D721Med (cell line): Measurements from ENCODE around the gene CYFIP1.
A peak's percentile ranks its signal among the peaks of the same experiment; 100 is the strongest.

Experiments used
- DNase-seq: peaks from one replicate; pipeline ENCODE4 v3.0.0; 2011; ENCODE audit warnings: low spot score; ENCODE audit not compliant: insufficient read length
- FAIRE-seq: peaks from 2 replicates; lab custom pipeline; 2011; peaks lifted over from hg19 to GRCh38; lab: Jason Lieb, UNC
- TF ChIP-seq, protein P1 (sequence below): IDR thresholded peaks from 2 replicates; pipeline ENCODE4 v1.5.1; 2012; ENCODE audit warnings: mild to moderate bottlenecking, control low read depth; ENCODE audit not compliant: insufficient read depth; ENCODE audit errors: missing control alignments

CYFIP1 gene

DNA sequence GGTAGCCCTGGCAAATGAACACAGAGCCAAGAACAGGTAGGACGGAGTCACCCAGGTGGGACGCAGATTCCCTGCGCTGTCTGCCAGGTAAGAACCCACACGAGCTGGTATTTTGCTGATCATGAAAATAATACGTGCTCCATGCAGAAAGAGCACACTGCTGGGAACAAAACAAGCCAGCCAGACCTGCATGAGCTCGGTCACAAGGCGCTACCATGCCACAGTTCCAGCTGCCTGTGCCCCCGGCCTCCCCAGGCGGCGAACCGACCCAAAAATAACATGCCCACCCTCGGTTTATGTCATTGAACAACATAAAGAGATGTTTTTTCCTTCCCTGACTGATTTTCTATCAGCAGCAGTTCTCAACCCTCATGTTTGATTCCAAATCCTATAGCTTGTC lies 25.8 kb downstream of the CYFIP1 start:
- TF ChIP-seq, protein P1, sequence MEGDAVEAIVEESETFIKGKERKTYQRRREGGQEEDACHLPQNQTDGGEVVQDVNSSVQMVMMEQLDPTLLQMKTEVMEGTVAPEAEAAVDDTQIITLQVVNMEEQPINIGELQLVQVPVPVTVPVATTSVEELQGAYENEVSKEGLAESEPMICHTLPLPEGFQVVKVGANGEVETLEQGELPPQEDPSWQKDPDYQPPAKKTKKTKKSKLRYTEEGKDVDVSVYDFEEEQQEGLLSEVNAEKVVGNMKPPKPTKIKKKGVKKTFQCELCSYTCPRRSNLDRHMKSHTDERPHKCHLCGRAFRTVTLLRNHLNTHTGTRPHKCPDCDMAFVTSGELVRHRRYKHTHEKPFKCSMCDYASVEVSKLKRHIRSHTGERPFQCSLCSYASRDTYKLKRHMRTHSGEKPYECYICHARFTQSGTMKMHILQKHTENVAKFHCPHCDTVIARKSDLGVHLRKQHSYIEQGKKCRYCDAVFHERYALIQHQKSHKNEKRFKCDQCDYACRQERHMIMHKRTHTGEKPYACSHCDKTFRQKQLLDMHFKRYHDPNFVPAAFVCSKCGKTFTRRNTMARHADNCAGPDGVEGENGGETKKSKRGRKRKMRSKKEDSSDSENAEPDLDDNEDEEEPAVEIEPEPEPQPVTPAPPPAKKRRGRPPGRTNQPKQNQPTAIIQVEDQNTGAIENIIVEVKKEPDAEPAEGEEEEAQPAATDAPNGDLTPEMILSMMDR, result no peak
- FAIRE-seq (no peak), DNase-seq (no peak)

DNA sequence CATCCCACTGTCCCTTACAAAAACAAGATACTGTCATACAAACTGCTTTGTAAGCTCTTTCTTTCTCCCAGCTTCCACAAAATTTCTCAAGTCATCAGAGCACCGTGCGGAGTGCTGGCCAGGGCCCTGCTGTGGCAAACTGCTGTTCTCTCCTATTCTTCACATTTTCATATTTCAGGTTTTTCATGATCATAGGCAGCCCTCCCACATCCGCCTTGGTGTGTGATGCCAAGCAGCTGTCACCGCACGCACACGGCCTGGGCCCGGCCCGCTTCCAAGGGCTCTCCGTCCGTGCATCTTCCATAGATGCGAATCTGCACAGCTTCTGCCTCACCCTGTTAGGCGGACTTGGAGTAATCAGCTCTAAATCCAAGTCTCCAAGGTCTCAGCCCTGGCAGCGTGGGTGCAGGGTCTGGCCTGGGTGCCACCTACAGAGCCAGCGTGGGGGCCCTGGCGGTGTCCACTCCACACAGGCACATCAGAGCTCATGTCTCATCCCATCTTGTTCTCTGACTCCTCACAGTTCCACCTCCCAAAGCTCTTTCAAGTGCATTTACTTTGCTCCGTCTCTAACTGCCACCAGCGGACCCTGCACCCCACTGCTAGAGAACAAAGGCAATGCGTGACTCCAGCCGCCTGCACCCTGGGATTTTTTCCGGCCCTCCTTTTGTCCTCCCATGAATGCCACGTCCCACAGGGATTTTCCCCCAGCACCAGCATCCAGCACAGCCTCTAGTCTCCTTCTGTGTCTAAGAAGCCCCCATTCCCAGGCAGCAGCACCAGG lies 27.2 kb downstream of the CYFIP1 start:
- DNase-seq (no peak), FAIRE-seq (no peak)
- TF ChIP-seq, protein P1, result no peak

DNA sequence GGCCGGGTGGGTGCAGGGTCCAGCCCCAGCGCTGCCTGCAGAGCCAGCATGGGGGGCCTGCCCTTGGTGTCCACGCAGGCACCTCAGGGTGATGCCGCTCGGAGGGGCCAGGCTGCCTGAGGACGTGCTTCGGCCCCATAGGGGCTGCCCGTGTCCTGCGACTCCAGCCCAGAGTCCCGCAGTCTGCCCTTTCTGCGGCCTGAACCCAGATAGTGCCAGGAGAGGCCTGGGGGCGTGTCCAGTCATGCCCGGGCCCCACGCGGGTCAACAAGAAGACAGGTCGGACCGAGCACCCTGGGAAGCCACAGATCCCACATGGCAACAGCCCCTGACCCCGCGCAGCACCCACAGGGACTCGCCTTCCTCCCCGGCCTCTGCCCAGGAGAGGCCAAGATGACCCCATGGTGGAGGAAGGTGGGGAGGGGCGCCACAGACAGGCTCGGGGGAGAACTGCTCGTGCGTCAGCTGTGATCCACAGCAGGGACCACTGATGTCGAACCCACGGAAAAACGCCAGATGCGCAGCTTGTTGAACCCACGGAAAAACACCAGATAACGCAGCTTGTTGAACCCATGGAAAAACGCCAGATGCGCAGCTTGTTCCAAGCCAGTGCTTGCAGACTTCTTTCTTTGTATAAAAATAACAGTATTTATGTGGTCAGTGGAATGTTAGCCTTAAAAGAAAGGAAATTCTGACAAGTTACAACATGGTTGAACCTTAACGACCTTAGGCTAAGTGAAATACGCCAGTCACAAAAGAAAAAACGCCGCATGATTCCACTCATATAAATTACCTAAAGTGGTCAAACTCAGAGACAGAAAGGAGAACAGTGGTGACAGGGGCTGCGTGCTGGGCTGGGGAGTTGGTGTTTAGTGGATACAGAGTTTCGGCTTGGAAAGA lies 28.5 kb downstream of the CYFIP1 start:
- TF ChIP-seq, protein P1, result no peak
- no peak for FAIRE-seq
- DNase-seq, result no peak

DNA sequence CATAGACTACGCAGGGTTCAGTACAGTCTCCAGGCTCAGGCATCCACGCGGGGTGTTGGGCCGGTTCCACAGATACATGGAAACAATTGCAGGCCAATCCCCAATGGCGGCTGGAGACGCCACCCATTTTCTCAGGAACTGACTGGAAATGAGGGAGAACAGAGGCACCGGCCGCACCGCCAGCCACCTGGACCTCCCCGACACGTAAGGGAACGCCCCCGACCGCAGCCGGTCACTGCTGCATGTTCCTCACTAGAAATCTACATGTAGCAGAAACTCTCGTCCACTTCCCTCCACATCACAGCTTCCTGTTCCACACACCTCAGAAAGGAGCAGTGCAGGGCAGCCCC lies 29.2 kb downstream of the CYFIP1 start:
- TF ChIP-seq, protein P1, result no peak
- no peak for DNase-seq
- FAIRE-seq, result no peak

DNA sequence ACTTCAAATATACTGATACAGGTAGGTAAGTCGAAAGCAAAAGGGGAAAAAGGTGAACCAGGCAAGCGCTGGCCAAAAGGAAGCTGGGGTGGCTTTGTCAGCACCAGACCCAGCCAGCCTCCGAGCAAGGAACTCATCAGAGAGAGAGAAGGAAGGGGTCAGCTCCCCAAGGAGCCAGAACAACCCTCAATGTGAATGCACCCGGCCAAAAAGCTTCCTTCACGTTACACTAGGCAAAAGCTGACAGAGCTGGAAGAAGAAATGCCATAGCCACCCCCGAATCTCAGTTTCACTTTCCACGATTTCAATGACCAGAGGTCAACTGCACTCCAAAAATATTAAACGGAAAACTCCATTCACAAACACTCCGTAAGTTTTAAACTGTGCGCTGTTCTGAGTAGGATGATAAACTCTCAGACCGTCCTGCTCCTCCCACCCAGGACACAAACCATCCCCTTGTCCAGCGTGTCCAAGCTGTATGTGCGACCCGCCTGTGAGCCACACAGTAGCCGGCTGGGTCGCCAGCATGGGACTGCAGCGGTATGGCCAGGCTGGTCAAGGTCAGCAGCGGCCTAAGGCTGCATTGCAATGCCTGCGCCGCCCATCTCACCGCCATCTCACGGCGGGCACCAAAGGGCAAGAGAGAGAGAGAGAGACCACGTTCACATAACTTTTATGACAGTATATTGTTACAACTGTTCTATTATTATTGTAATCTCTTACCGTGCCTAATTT lies 29.7 kb downstream of the CYFIP1 start:
- FAIRE-seq, result no peak

DNA sequence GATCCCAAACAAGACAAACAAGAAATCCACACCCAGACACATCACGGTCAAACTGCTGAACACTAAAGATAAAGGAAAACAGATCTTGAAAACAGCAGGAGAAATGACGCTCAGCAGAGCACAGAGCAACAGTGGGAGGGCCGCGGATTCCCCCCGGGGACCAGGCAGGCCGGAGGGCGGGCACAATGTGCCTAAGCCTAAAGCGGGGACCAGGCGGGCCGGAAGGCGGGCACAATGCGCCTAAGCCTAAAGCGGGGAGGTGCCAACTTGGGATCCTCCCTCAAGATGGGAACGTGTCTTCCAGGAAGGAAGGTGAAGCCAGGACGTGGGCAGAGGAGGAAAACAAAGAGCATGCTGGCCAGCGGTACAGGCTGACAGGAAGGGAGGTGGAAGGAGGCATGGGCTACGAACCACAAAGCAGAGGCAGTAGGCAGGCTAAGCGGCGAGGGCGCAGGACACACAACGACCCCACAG lies 31.1 kb downstream of the CYFIP1 start:
- peak; percentile 48 for DNase-seq
- FAIRE-seq, result no peak
- TF ChIP-seq, protein P1, result no peak

More for the DNA sequence above, 29.7 kb downstream of the CYFIP1 start:
- TF ChIP-seq, protein P1, result no peak
- no peak for DNase-seq
